ENCODE measurements around the gene ALOX15B.

- no peak for TF ChIP-seq EZH2 (IDR thresholded peaks at IDR 0.05; ENCODE audit: low read depth)
- TF ChIP-seq, protein P1, sequence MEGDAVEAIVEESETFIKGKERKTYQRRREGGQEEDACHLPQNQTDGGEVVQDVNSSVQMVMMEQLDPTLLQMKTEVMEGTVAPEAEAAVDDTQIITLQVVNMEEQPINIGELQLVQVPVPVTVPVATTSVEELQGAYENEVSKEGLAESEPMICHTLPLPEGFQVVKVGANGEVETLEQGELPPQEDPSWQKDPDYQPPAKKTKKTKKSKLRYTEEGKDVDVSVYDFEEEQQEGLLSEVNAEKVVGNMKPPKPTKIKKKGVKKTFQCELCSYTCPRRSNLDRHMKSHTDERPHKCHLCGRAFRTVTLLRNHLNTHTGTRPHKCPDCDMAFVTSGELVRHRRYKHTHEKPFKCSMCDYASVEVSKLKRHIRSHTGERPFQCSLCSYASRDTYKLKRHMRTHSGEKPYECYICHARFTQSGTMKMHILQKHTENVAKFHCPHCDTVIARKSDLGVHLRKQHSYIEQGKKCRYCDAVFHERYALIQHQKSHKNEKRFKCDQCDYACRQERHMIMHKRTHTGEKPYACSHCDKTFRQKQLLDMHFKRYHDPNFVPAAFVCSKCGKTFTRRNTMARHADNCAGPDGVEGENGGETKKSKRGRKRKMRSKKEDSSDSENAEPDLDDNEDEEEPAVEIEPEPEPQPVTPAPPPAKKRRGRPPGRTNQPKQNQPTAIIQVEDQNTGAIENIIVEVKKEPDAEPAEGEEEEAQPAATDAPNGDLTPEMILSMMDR (conservative IDR thresholded peaks at IDR 0.05), result no peak
Measured at GRCh38 chr17:8006836-8007680, 31.8 kb upstream of the ALOX15B start.

Data from PC-9 (cell line).